Gastroesophageal sphincter (tissue), 4 donors: ENCODE results near the gene TFF1. TPM values are rescaled to one million over a fixed set of nuclear protein-coding genes. Genes with fewer than 3 reads are reported as not detected.

Experiments
- ATAC-seq: fragments of 150-250 bp; one replicate; pipeline ENCODE4 v1.9.1; 2016; ENCODE audit warnings: mild to moderate bottlenecking, moderate library complexity
- H3K27ac ChIP-seq, 4 donors: fragments of 200-600 bp; sonication (generic) in 3 of 4; 1 replicate in 3 of 4; 2 replicates in 1 of 4; pipeline ENCODE4 v1.5.1; 2016 to 2019
- H3K27me3 ChIP-seq: fragments of 200-600 bp; sonication (generic); one replicate; pipeline ENCODE4 v1.5.1; 2019
- H3K36me3 ChIP-seq, 2 donors: fragments of 200-600 bp; sonication (generic); one replicate each; pipeline ENCODE4 v1.5.1; 2019; ENCODE audit warnings: control low read depth in 1 of 2
- H3K4me1 ChIP-seq, 3 donors: fragments of 200-600 bp; sonication (generic); 1 replicate in 2 of 3; 2 replicates in 1 of 3; pipeline ENCODE4 v1.5.1; 2016 to 2019; ENCODE audit warnings: control low read depth in 2 of 3
- H3K4me3 ChIP-seq, 2 donors: fragments of 200-600 bp; sonication (generic); one replicate each; pipeline ENCODE4 v1.5.1; 2019; ENCODE audit warnings: mild to moderate bottlenecking in 1 of 2, moderate library complexity in 1 of 2
- H3K9me3 ChIP-seq, 3 donors: fragments of 200-600 bp; sonication (generic); one replicate each; pipeline ENCODE4 v1.5.1; 2017 to 2019; ENCODE audit warnings: control low read depth in 2 of 3
- EP300 ChIP-seq: sonication (generic); formaldehyde crosslinking; IDR thresholded peaks from one replicate; pipeline ENCODE4 v1.6.1; 2017; ENCODE audit warnings: antibody characterized with exemption, mild to moderate bottlenecking
- POLR2A ChIP-seq, 2 donors: fragments of 450-650 bp; IDR thresholded peaks; one replicate each; pipeline ENCODE4 v1.6.1; 2017; ENCODE audit warnings: antibody characterized with exemption in 2 of 2, mild to moderate bottlenecking in 2 of 2, moderate library complexity in 1 of 2
- POLR2AphosphoS5 ChIP-seq: sonication (generic); formaldehyde crosslinking; IDR thresholded peaks from one replicate; pipeline ENCODE4 v1.6.1; 2017; ENCODE audit warnings: antibody characterized with exemption
- WGBS, 2 donors: methylation state at CpG; one replicate each; pipeline ENCODE4 v1.1.5; 2018; ENCODE audit warnings: low coverage in 1 of 2; 5-methylcytosine and 5-hydroxymethylcytosine counted together
- total RNA-seq, 4 donors: library from RNA; depleted of rRNA; stranded (reverse); fragments of >200 nt; gene quantifications; one replicate each; pipeline ENCODE4 v1.1.0, GENCODE V29; 2016
- TF ChIP-seq, protein P1 (sequence below), 4 experiments: fragments of 200-600 bp in 2 of 4; fragments of 450-650 bp in 2 of 4; sonication (generic) in 1 of 4; IDR thresholded peaks; one replicate each; pipeline ENCODE4 v1.5.1; 2017 to 2019; ENCODE audit warnings: antibody characterized with exemption in 4 of 4, mild to moderate bottlenecking in 2 of 4, moderate library complexity in 2 of 4

TFF1 gene
- total RNA-seq, 4 donors from 2014 or later: not detected

GRCh38 chr21:42362198-42362597, 4.1 kb downstream of the TFF1 start:
- WGBS, 2 donors: 47 to 71% methylated on average over 8 to 12 of the region's 12 CpGs
- Histone ChIP-seq H3K9me3 (peaks cover 0 to 15% (median 0%) of the 10 kb centered on the region in 3 donors), H3K4me1 (no peaks in the 10 kb centered on the region), H3K27me3 (peaks cover 86% of the 10 kb centered on the region), H3K27ac (no peak overlapping the region), H3K4me3 (no peak overlapping the region), H3K36me3 (no peaks in the 10 kb centered on the region)
- TF ChIP-seq POLR2A (IDR thresholded peaks at IDR 0.05) (no peak), EP300 (no peak), POLR2AphosphoS5 (no peak)
- TF ChIP-seq, protein P1, sequence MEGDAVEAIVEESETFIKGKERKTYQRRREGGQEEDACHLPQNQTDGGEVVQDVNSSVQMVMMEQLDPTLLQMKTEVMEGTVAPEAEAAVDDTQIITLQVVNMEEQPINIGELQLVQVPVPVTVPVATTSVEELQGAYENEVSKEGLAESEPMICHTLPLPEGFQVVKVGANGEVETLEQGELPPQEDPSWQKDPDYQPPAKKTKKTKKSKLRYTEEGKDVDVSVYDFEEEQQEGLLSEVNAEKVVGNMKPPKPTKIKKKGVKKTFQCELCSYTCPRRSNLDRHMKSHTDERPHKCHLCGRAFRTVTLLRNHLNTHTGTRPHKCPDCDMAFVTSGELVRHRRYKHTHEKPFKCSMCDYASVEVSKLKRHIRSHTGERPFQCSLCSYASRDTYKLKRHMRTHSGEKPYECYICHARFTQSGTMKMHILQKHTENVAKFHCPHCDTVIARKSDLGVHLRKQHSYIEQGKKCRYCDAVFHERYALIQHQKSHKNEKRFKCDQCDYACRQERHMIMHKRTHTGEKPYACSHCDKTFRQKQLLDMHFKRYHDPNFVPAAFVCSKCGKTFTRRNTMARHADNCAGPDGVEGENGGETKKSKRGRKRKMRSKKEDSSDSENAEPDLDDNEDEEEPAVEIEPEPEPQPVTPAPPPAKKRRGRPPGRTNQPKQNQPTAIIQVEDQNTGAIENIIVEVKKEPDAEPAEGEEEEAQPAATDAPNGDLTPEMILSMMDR (IDR thresholded peaks at IDR 0.05): no peak
- no peak for ATAC-seq

GRCh38 chr21:42361286-42361685, 5.0 kb downstream of the TFF1 start:
- no peak overlapping the region for H3K27ac ChIP-seq
- H3K27me3 ChIP-seq: peaks cover 91% of the 10 kb centered on the region
- no peak for ATAC-seq
- H3K9me3 ChIP-seq: peaks cover 0 to 24% (median 0%) of the 10 kb centered on the region in 3 donors
- no peaks in the 10 kb centered on the region for H3K36me3 ChIP-seq
- TF ChIP-seq POLR2A (IDR thresholded peaks at IDR 0.05) (no peak), POLR2AphosphoS5 (no peak), EP300 (no peak)
- TF ChIP-seq, protein P1 (IDR thresholded peaks at IDR 0.05): no peak
- no peak overlapping the region for H3K4me3 ChIP-seq
- WGBS, 2 donors: 65% methylated on average over 2 of the region's 7 CpGs; no CpG with 5 or more reads in 1 of the 2 donors
- H3K4me1 ChIP-seq: no peaks in the 10 kb centered on the region

DNA sequence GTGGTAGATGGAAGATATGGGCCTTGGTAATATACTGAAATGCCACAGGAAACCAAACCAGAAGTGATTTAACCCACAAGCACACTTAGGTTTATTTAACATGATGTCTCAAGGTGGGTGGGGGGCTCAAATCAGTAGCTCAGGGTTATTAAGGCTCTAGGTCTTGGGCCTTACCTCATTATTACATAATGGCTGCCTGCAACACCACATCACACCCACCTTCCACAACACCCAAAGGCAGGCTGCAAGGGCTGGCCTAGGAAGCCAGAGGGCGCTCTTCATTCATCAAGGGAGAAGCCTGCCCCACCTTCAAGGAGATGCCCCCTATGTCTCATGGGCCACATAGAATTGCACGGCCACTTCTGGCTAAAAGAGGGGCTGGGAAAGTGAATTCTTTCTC, 6.0 kb downstream of the TFF1 start:
- WGBS, 2 donors: 54% methylated on average over 2 of the region's 2 CpGs; no CpG with 5 or more reads in 1 of the 2 donors
- H3K4me1 ChIP-seq: no peaks in the 10 kb centered on the region
- H3K4me3 ChIP-seq: no peak overlapping the region
- no peak for ATAC-seq
- H3K36me3 ChIP-seq: no peaks in the 10 kb centered on the region
- peaks cover 0 to 33% (median 0%) of the 10 kb centered on the region in 3 donors for H3K9me3 ChIP-seq
- TF ChIP-seq POLR2A (IDR thresholded peaks at IDR 0.05) (no peak), EP300 (no peak), POLR2AphosphoS5 (no peak)
- TF ChIP-seq, protein P1 (IDR thresholded peaks at IDR 0.05): no peak
- peaks cover 90% of the 10 kb centered on the region for H3K27me3 ChIP-seq
- no peak overlapping the region for H3K27ac ChIP-seq

DNA sequence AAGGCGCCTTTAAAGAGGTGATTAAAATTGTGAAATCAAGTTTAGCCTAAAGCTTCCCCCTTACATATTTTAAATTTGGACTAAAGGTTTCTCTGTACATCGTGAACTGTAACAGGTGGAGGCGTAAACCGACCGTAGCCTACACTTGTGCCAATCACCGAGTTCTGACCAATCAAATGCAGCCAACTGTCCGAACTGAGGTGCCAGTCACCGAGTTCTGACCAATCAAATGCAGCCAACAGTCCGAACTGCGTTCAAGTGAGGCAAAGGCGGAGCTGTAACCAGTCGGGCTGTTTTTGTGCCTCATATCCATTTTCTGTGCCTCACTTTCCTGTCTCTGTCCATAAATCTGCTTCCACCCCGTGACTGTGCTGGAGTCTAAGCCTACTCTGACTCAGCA, 7.4 kb downstream of the TFF1 start:
- 73 to 87% methylated on average over 7 to 12 of the region's 13 CpGs for whole genome bisulfite sequencing, 2 donors
- no peak for ATAC-seq
- Histone ChIP-seq H3K36me3 (no peaks in the 10 kb centered on the region), H3K27me3 (peaks cover 81% of the 10 kb centered on the region), H3K27ac (no peak overlapping the region), H3K4me1 (no peaks in the 10 kb centered on the region), H3K9me3 (peaks cover 0 to 47% (median 0%) of the 10 kb centered on the region in 3 donors), H3K4me3 (no peak overlapping the region)
- TF ChIP-seq EP300 (no peak), POLR2A (IDR thresholded peaks at IDR 0.05) (no peak), POLR2AphosphoS5 (no peak)
- TF ChIP-seq, protein P1 (IDR thresholded peaks at IDR 0.05): no peak

DNA sequence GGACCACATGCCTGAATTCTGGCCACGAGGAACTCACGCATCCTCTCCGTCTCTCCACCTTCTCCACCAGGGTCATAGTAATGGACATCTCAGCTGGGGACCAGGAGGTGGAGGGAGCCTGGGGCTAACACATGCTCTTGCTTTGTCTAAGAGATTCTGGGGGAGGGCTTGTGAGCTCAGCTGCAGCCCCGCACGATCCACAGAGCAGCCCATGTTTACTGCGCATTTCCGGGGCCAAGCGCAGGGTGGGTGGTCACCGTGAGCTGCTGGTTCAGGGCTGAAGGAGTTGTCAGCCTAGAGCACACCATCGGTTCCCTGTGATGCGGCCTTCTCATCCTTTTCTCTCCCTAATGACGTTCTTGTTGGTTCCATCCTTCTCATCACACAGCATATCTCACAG, 8.1 kb downstream of the TFF1 start:
- WGBS, 2 donors: 89 to 91% methylated on average over 7 to 9 of the region's 12 CpGs
- no peak overlapping the region for H3K27ac ChIP-seq
- H3K9me3 ChIP-seq: peaks cover 0 to 51% (median 0%) of the 10 kb centered on the region in 3 donors
- H3K27me3 ChIP-seq: peaks cover 77% of the 10 kb centered on the region
- TF ChIP-seq POLR2A (IDR thresholded peaks at IDR 0.05) (no peak), POLR2AphosphoS5 (no peak), EP300 (no peak)
- TF ChIP-seq, protein P1 (IDR thresholded peaks at IDR 0.05): no peak
- ATAC-seq: no peak
- H3K4me3 ChIP-seq: no peak overlapping the region
- no peaks in the 10 kb centered on the region for H3K4me1 ChIP-seq
- no peaks in the 10 kb centered on the region for H3K36me3 ChIP-seq
